Ascending aorta (tissue), 2 donors: Measurements from ENCODE around the gene FERMT2. TPM values are rescaled to one million over a fixed set of nuclear protein-coding genes. Genes with fewer than 3 reads are reported as not detected.
A peak's percentile ranks its signal among the peaks of the same experiment; 100 is the strongest.

Experiments used
- DNase-seq, 2 donors: peaks; one replicate each; pipeline ENCODE4 v3.0.0-alpha.2; 2019; ENCODE audit warnings: low spot score in 2 of 2
- H3K27ac ChIP-seq, 2 donors: fragments of 200-600 bp; sonication (generic); one replicate each; pipeline ENCODE4 v1.5.1; 2016 to 2017; ENCODE audit warnings: mild to moderate bottlenecking in 1 of 2
- H3K27me3 ChIP-seq: fragments of 200-600 bp; sonication (generic); one replicate; pipeline ENCODE4 v1.5.1; 2017
- H3K36me3 ChIP-seq, 2 donors: fragments of 200-600 bp; sonication (generic); one replicate each; pipeline ENCODE4 v1.5.1; 2016
- H3K4me1 ChIP-seq, 2 donors: fragments of 200-600 bp; sonication (generic); one replicate each; pipeline ENCODE4 v1.5.1; 2016 to 2017; ENCODE audit warnings: mild to moderate bottlenecking in 1 of 2
- H3K4me3 ChIP-seq, 2 donors: fragments of 200-600 bp; sonication (generic); one replicate each; pipeline ENCODE4 v1.5.1; 2016 to 2017; ENCODE audit warnings: mild to moderate bottlenecking in 1 of 2
- H3K9me3 ChIP-seq, 2 donors: fragments of 200-600 bp; sonication (generic); one replicate each; pipeline ENCODE4 v1.5.1; 2016
- intact Hi-C: fragments of 100-400 bp; cut with DNase I; formaldehyde crosslinking; loops from one replicate; pipeline ENCODE4 v1.15.1; 2023
- total RNA-seq: library from RNA; depleted of rRNA; stranded (reverse); fragments of >200 nt; gene quantifications from one replicate; pipeline ENCODE4 v1.1.0, GENCODE V29; 2016
- TF ChIP-seq, protein P1 (sequence below), 3 experiments: fragments of 200-600 bp in 2 of 3; fragments of 450-650 bp in 1 of 3; sonication (generic) in 2 of 3; IDR thresholded peaks; one replicate each; pipeline ENCODE4 v1.5.1; 2016 to 2019; ENCODE audit warnings: antibody characterized with exemption in 3 of 3, mild to moderate bottlenecking in 1 of 3, moderate library complexity in 1 of 3

Gene FERMT2
- total RNA-seq, 1 donor from 2014 or later, result 101 TPM

DNA sequence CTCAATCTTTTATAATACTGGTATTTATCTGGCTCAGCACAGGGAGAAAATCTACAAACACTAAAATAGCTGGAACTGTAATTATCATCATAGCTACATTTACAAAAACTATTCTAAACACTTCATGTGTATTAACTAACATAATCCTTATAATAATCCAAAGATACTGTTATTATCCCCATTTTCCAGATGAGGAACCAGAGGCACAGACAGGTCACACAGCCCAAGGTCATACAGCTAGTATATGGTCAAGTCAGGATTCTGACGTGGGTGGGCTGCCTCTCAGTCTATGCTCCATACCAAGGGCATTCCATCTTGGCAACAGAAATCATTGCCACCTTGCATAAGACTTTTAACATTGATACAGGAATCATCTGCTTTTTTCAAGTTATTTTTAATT, 11.4 kb downstream of the FERMT2 start:
- DNase-seq, result no peak
- Histone ChIP-seq H3K4me1 (peaks cover 14 to 46% of the 10 kb centered on the region in 2 donors), H3K27ac (peak overlapping the region in 1 of 2 donors; percentile 3), H3K27me3 (no peaks in the 10 kb centered on the region), H3K4me3 (peak overlapping the region in 1 of 2 donors; percentile 13), H3K9me3 (no peaks in the 10 kb centered on the region), H3K36me3 (no peaks in the 10 kb centered on the region)
- TF ChIP-seq, protein P1, sequence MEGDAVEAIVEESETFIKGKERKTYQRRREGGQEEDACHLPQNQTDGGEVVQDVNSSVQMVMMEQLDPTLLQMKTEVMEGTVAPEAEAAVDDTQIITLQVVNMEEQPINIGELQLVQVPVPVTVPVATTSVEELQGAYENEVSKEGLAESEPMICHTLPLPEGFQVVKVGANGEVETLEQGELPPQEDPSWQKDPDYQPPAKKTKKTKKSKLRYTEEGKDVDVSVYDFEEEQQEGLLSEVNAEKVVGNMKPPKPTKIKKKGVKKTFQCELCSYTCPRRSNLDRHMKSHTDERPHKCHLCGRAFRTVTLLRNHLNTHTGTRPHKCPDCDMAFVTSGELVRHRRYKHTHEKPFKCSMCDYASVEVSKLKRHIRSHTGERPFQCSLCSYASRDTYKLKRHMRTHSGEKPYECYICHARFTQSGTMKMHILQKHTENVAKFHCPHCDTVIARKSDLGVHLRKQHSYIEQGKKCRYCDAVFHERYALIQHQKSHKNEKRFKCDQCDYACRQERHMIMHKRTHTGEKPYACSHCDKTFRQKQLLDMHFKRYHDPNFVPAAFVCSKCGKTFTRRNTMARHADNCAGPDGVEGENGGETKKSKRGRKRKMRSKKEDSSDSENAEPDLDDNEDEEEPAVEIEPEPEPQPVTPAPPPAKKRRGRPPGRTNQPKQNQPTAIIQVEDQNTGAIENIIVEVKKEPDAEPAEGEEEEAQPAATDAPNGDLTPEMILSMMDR (IDR thresholded peaks at IDR 0.05), result no peak
- intact Hi-C loops, result no loop called here

DNA sequence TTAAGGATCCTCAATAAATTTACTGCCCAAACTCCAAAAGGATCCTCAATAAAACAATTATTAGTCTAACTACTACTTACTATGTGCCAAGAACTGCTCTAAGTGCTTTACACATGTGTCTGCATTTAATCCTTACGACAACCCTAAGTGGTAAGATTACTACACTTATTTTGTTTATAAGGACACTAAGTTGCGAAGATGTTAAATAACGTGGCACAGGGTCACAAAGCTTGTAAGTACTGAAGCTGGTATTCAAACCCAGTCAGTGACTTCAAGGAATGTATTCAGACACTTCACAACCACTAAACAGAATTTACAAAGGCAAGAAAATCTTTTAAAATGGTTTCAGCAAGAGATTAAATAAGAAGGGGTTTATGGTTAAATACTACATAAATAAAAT, 13.0 kb downstream of the FERMT2 start:
- no peaks in the 10 kb centered on the region for H3K27me3 ChIP-seq
- no peak overlapping the region for H3K27ac ChIP-seq
- DNase-seq, result no peak
- TF ChIP-seq, protein P1 (IDR thresholded peaks at IDR 0.05), result no peak
- H3K4me3 ChIP-seq, result peak overlapping the region in 1 of 2 donors; percentile 3
- H3K9me3 ChIP-seq, result no peaks in the 10 kb centered on the region
- intact Hi-C loops, result no loop called here
- H3K4me1 ChIP-seq, result peaks cover 14 to 52% of the 10 kb centered on the region in 2 donors
- no peaks in the 10 kb centered on the region for H3K36me3 ChIP-seq

DNA sequence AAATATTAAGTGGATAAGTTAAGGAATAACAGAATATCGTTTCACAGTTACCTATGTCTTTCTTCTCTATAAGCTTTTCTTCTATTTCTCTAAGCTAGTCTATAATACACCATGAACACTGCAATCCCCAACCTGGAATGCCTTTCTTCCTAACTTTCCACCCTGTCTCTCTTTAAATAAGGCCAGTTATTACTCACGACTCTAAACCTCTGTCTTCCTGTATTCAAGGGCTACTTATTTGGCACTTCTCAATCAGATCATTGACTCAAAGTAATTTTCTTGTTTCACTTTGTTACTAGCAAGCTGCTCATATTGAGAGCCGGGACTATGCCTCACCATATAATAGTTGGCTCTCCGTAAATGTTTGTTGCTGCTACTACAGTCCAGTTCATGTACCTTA, 13.5 kb downstream of the FERMT2 start:
- H3K9me3 ChIP-seq, result no peaks in the 10 kb centered on the region
- intact Hi-C loops, result no loop called here
- peaks cover 14 to 50% of the 10 kb centered on the region in 2 donors for H3K4me1 ChIP-seq
- H3K27ac ChIP-seq, result peak overlapping the region in 1 of 2 donors; percentile 38
- H3K36me3 ChIP-seq, result no peaks in the 10 kb centered on the region
- peak overlapping the region in 1 of 2 donors; percentile 3 for H3K4me3 ChIP-seq
- no peaks in the 10 kb centered on the region for H3K27me3 ChIP-seq
- TF ChIP-seq, protein P1 (IDR thresholded peaks at IDR 0.05), result no peak
- DNase-seq, result no peak

DNA sequence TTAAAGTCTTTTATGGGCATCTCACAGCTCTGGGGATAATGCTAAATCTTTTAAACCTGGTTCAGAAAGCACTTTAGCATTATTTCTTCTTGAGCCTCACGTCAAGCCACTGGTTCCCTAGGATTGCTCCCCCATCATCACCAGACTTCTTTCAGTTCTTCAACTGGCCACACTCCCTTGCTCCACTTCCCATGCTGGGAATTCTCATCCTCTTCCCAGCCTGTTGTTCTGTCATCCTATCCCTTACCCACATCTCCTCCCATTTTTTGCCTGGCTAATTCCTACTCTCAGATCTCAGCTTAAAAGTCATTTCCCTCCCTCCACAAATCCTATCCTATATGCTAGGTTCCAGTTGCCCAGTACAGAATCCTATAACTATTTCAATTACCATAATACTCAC, 14.4 kb downstream of the FERMT2 start:
- no peak for DNase-seq
- TF ChIP-seq, protein P1 (IDR thresholded peaks at IDR 0.05), result no peak
- Histone ChIP-seq H3K27ac (peak overlapping the region in 1 of 2 donors; percentile 48), H3K27me3 (no peaks in the 10 kb centered on the region), H3K36me3 (no peaks in the 10 kb centered on the region), H3K4me1 (peaks cover 14 to 46% of the 10 kb centered on the region in 2 donors), H3K9me3 (no peaks in the 10 kb centered on the region), H3K4me3 (peak overlapping the region in 1 of 2 donors; percentile 3)
- intact Hi-C loops, result no loop called here

DNA sequence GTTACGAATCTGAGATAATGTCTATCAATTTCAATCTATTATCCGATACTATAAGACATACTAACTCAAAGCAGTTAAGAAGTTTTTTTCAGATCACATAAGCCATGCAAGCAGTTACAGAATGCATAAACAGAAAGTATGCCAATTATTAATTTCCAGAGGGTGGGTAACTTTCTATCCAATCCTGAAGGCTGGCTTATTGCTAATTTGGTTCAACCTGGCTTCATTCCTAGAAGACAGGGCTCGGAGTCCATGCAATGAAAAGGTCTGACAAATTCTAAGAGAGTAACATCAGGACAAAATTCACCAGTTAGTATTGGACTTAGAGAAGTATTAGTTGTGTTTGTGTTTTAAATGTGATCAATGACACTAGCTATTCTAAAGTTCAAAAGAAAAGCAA, 15.0 kb downstream of the FERMT2 start:
- TF ChIP-seq, protein P1 (IDR thresholded peaks at IDR 0.05), result no peak
- H3K27ac ChIP-seq, result peak overlapping the region; percentile 2 to 48
- peak overlapping the region in 1 of 2 donors; percentile 3 for H3K4me3 ChIP-seq
- intact Hi-C loops, result no loop called here
- H3K27me3 ChIP-seq, result no peaks in the 10 kb centered on the region
- peaks cover 15 to 49% of the 10 kb centered on the region in 2 donors for H3K4me1 ChIP-seq
- H3K9me3 ChIP-seq, result no peaks in the 10 kb centered on the region
- no peaks in the 10 kb centered on the region for H3K36me3 ChIP-seq
- no peak for DNase-seq

DNA sequence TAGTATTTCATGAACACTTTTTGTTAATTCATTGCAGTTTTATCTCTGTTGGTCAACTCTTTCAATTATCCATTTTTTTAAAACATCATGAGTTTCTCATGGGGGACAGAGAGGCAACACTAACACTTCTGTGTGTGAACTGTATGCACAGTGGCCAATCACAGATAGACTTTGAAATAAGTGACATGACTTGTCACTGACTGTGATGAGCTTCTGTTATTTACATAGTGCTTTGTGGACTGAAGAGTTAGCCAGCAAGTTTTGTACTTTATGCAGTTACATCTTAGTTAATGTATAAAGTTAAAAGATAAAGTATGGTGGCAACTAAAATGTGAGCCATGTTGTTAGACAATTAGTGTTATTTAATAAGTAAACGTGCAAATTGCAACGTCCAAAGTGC, 16.1 kb downstream of the FERMT2 start:
- no peaks in the 10 kb centered on the region for H3K9me3 ChIP-seq
- intact Hi-C loops, result no loop called here

More for the DNA sequence above, 16.1 kb downstream of the FERMT2 start:
- peaks cover 17 to 55% of the 10 kb centered on the region in 2 donors for H3K4me1 ChIP-seq
- no peaks in the 10 kb centered on the region for H3K36me3 ChIP-seq
- TF ChIP-seq, protein P1 (IDR thresholded peaks at IDR 0.05), result no peak
- no peak overlapping the region for H3K27ac ChIP-seq
- no peak overlapping the region for H3K4me3 ChIP-seq
- H3K27me3 ChIP-seq, result no peaks in the 10 kb centered on the region
- DNase-seq, result no peak
